ENCODE data around the gene ZNF560. TPM values are rescaled to one million over a fixed set of nuclear protein-coding genes. Genes with fewer than 3 reads are reported as not detected.

ZNF560 gene
- total RNA-seq, 2 experiments from 2014 or later = not detected

Other genes with a start within 250 kb of the ZNF560 start
- gene OR7E24, start 247.7 kb downstream of the ZNF560 start, total RNA-seq = not detected
- gene ZNF699, start 188.8 kb downstream of the ZNF560 start, total RNA-seq = 10 to 100 TPM; 10.7 to 11.7 TPM
- 10 to 100 TPM; 15.6 to 18.5 TPM for gene ZNF559, start 174.4 kb downstream of the ZNF560 start, total RNA-seq
- gene ZNF177, start 135.6 kb downstream of the ZNF560 start, total RNA-seq = under 1 TPM; 0.50 to 0.60 TPM
- gene ZNF266, start 63.0 kb downstream of the ZNF560 start, total RNA-seq = 10 to 100 TPM; 31.3 to 32.1 TPM
- gene ZNF426, start 40.0 kb upstream of the ZNF560 start, total RNA-seq = 10 to 100 TPM; 15.5 to 16.1 TPM
- 10 to 100 TPM; 40.5 to 44.6 TPM for gene ZNF121, start 85.9 kb upstream of the ZNF560 start, total RNA-seq
- 10 to 100 TPM; 27.0 to 29.0 TPM for gene ZNF561, start 122.6 kb upstream of the ZNF560 start, total RNA-seq
- 10 to 100 TPM; 18.8 to 22.5 TPM for gene ZNF562, start 176.5 kb upstream of the ZNF560 start, total RNA-seq

Data from activated CD4-positive, alpha-beta memory T cell treated with anti-CD3 and anti-CD28 coated beads, Interleukin-2, amount 10 ng/mL, durations not matched to agents 7 days and 5 days (primary cell).